Germinal center (tissue), 1 donor: ENCODE measurements around the gene ABHD8.

ENCODE experiments used
- DNase-seq: peaks from one replicate; pipeline ENCODE4 v3.0.0; 2012; ENCODE audit warnings: mixed read lengths, low spot score

Gene ABHD8, protein sequence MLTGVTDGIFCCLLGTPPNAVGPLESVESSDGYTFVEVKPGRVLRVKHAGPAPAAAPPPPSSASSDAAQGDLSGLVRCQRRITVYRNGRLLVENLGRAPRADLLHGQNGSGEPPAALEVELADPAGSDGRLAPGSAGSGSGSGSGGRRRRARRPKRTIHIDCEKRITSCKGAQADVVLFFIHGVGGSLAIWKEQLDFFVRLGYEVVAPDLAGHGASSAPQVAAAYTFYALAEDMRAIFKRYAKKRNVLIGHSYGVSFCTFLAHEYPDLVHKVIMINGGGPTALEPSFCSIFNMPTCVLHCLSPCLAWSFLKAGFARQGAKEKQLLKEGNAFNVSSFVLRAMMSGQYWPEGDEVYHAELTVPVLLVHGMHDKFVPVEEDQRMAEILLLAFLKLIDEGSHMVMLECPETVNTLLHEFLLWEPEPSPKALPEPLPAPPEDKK

DNA sequence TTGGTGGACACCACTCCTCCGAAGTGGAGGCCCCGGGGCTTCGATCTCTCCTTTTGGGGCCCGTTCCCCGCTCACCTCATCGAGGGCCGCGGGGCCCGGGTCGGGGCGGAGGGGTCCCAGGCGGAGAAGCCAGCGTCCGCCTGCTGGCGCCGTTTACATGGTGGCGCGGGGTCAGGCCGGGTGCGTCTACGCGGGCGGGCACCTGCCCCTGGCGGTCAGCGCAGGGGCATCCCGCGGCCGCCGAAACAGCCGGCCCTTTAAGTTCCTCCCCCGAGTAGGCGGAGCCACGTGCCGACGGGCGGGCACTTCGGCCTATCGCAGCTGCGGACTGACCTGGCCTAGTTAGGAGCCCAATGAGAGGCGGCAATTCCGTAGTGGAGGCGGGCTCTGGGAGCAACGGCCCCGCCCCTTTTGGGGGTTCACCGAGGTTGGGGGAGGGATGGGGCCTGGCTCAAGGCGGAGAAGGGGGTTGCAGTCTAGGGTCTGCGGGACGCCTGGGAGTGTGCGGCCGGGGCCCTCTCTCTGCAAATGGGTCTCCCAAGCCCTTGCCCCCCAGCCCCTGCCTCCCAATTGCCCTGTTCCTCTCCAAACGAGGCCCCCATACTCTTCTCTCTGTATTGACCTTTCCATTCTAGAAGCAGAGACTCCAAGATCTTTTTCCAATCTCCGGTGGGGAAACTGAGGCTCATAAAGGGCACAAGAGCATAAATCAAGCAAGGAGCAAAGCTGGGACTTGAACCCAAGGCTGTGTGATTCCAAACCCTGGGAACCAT is at the start of gene ABHD8:
TSS of gene ABHD8 (minus strand) at position 259 of the 773 bp plus-strand sequence. CDS start 1,809 bp downstream, outside the sequence.
- DNase-seq, result peak; percentile 94

DNA sequence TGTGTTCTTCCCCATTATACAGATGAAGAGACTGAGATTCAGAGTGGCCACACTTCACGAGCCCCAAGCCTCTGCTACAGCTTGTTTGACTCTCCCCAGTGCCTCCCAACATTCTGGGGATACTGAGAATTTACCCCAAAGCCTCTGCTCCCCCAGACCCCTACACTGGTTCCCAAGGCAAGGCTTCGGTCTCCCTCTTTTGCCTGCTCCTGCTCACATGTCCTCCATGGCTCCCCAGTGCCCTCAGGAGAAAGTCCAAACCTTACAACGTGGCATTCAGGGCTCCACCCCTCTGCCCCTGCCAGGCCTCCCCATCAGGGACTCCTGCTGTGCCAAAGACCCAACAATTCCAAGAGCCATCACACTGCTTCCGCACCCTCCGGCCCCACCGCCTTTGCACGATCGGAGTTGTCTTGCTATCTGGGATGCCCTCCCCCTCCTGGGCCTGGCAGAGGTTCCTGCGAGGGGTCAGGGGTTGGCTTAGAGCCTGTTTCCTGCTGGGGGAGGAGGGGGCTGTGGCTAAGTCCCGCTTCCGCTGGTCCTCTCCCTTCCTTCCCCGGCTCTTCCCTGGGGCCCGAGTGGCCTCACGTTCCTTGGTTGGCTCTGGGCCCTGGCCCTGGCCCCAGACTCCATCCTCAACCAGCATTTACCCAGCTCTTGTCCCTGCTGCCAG is 49.5 kb upstream of the ABHD8 start:
- no peak for DNase-seq

DNA sequence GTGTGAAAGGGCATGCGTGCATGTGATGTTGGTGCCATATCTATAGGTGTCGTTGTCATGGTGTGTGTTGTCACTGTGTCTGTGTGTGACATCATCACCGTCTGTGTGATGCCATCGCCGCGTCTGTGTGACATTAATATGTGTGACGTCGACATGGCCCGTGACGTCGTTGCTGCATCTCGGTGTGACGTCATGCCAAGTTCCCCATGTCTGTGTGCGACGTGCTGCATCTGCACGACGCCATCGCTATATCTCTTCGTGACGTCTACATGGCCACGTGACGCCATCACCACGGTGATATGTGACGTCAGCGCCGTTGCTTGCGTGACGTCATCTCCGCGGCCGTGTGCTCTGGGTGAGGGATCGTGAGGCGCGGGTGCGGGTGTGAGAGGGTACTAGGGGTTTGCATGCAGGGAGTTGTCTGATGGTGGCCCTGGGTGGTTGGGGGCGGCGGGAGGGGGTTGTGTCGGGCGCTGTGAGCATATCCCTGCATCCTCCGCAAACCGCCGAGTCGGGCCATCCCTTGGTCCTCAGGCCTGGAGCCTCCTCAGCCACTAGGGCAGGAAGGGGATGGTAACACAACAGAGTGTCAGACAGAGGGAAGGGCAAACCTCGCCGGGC is 48.7 kb upstream of the ABHD8 start:
- no peak for DNase-seq

- no peak for DNase-seq
Observed at GRCh38 chr19:17348700-17349099, 45.5 kb upstream of the ABHD8 start.

DNA sequence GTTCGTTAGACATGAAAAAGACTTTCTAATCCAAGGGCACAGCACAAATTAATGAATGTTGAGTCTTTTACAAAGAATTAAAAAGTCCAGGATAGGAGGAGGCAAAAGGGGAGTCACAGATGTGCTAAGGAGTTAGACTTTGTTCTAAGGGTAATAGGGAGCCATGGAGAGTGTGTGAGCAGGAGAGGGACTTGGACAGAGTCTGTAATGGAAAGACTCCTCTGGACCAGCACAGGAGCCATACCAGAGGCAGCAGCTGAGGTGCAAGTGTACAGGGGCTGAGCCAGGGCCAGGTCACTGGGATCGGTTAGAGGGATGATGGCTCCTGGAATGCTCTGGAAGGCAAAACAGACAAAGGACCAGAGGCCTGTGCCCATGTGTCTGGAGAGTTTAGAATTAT is 44.7 kb upstream of the ABHD8 start:
- DNase-seq, result no peak

GRCh38 chr19:17347361-17347760 is 44.1 kb upstream of the ABHD8 start:
- no peak for DNase-seq

- DNase-seq, result peak; percentile 85
Observed at GRCh38 chr19:17346109-17346671, 43.0 kb upstream of the ABHD8 start.

- DNase-seq, result no peak
Observed at GRCh38 chr19:17341845-17342244, 38.6 kb upstream of the ABHD8 start.

GRCh38 chr19:17341386-17341785 is 38.2 kb upstream of the ABHD8 start:
- no peak for DNase-seq

GRCh38 chr19:17340871-17341357 is 37.7 kb upstream of the ABHD8 start:
- DNase-seq, result no peak

DNA sequence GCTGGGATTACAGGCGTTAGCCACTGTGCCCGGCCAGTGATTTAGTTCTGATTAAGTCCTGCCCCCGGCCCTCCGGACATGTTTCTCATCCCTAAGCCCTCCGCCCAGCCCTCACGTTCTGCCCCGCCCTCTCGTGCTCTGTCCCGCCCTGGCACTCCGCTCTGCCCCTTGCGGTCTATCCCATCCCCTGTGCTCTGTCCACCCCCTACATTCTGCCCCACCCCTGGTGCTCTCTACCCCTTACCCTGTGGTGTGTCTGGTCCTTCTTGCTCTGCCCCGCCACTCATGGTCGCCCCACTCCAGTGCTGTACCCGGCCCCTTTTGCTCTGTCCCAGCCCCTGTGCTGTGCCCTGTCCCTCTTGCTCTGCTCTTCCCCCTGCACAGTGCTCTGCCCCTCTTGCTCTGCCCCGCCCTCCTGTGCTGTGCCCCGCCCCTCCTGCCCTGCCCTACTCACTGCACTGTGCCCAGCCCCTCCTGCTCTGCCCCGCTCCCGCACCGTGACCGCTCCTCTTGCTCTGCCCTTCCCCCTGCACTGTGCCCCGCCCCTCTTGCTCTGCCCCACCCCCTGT is 37.2 kb upstream of the ABHD8 start:
- no peak for DNase-seq

DNA sequence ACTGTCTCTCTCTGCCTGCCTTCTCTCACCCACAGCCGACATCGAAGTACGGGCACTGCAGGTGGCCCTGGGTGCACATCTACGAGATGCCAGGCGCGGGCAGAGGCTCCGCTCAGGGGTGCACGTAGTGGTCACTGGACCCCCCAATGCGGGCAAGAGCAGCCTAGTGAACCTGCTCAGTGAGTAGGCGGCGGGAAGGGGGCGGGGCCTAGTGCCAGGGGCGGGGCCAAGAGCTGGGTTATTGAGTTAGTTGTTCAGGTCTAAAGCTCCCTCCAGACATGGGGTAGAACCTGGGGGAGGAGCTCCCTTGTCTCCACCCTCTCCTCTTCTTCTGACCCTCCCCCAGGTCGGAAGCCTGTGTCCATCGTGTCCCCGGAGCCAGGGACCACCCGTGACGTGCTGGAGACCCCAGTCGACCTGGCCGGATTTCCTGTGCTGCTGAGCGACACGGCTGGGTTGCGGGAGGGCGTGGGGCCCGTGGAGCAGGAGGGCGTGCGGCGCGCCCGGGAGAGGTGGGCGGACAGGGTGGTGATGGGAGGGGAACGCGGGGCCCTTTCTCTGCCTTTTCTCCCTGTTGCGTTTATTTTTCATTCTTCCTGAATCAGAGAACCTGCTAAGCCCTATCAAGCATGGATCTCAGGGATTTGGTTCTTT is 36.0 kb upstream of the ABHD8 start:
- DNase-seq, result peak; percentile 52

DNA sequence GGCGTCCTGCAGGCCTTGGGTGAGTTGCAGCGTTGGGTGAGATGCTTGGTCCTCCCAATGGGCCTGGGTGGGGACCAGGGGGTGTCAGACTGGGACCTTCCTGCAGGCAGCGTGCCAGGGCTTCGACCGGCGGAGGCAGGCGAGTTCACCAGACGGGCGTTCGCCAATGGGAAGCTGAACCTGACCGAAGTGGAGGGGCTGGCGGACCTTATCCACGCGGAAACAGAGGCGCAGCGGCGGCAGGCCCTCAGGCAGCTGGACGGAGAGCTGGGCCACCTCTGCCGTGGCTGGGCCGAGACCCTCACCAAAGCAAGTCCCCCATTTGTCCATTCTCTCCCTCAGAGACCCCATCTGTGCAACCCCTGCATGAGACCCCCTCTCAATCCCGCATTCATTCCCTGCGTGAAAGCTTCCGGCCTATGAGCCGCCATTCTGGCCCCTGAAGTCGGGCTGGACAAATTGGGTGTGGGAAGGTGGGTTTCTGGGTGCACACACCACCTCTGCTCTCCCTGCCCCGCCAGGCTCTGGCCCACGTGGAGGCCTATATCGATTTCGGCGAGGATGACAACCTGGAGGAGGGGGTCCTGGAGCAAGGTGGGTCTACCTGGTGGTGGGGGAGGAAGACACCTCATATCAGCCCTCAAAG is 35.3 kb upstream of the ABHD8 start:
- no peak for DNase-seq

DNA sequence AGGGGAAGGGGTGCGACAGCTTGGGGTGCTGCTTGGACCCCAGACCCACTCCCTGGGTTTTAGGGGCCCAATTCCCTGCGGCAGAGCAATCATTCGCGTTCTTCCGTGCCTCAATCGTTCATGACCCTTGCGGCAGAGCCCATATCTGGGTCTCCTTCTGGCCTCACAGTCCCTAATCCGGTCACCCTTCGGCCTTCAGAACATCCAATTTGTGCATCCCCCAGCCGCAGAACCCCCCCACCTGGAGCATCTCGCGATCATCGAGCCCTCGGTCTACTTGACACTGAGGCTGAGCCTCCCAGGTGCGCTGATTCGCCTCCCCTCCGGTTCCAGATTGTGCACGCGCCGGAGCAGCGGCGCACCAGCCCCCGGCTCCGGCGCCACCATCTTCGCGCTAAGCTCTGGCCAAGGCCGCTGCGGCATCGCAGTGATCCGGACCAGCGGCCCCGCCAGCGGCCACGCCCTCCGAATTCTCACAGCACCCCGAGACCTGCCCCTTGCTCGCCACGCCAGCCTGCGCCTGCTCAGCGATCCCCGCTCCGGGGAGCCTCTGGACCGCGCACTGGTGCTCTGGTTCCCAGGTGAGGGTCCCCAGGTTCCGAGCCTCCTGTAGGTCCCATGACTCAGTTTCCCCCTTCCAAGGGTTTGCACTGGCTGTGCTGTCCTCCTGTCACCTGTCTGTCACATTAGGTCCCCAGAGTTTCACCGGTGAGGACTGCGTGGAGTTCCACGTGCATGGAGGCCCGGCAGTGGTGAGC is 34.6 kb upstream of the ABHD8 start:
- peak; percentile 59 for DNase-seq

DNA sequence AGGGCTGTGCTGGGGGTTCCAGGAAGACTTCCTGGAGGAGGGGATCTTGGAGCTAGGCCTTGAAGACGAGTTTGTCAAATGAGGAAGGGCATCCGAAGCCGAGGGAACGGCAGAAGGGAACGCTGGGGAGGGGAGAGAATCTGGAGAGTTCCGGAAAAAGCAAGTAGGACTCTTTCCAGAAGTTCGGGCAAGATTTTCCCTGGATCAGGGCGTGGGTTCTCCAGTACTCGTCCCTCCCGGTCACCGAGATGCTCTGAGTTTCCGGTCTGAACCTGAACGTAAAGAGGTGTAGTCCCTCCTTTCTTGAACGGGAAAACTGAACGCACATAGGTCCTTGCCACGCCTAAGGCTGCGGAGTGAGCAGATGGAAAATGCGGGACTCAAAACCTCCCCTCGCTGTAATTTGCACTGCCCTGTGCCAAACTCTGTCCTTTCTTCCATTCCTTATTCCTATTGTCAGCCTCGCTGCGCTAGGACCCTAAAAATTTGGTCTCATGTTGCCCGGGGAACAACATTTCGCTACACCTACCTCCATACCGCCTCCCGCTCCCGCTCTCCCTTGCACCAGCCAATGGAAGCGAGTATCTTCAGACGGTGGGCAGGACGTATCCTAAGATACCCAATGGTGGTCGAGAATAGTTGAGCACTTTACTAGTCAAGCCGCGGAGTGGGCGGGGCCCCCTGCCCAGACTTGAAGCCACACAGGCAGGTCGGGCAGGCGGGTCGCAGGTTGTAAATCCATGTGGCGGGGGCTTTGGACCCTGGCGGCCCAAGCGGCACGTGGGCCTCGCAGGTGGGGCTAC is 33.8 kb upstream of the ABHD8 start, which contains the start of gene GTPBP3:
TSS of gene GTPBP3 (plus strand) at position 682 of the 803 bp plus-strand sequence. CDS start at position 741, 59 bp downstream.
- DNase-seq, result peak; percentile 98

GRCh38 chr19:17335575-17335974 is 32.4 kb upstream of the ABHD8 start:
- no peak for DNase-seq

- peak; percentile 91 for DNase-seq
Observed at GRCh38 chr19:17334414-17335409, 31.5 kb upstream of the ABHD8 start, which contains the start of gene ANO8. Gene ANO8, minus strand, starts transcription at chr19:17334855. Its CDS starts 185 bp downstream, at chr19:17334670.
